NCI-H510A treated with DMSO at 0.1 percent for 48 hours (cell line): Measurements from ENCODE around the gene MRPS7.
"Not testable (repeated sequence)": the region's sequence is repeated elsewhere in the genome, so short reads cannot be mapped to it uniquely, and the experiment has no call there.

ENCODE experiments used
- DNase-seq: peaks from one replicate; lab custom pipeline; 2025; lab: John Stamatoyannopoulos, UW

Gene MRPS7

GRCh38 chr17:75271955-75272847 is 10.5 kb downstream of the MRPS7 start:
- no peak for DNase-seq

- DNase-seq, result no peak
Observed at GRCh38 chr17:75272848-75273184, 11.1 kb downstream of the MRPS7 start.

- DNase-seq, result no peak
Observed at GRCh38 chr17:75273977-75274708, 12.5 kb downstream of the MRPS7 start.

GRCh38 chr17:75277664-75278071 is 16.0 kb downstream of the MRPS7 start:
- DNase-seq, result no peak

- not testable (repeated sequence) for DNase-seq
Observed at GRCh38 chr17:75280189-75280588, 18.5 kb downstream of the MRPS7 start.

GRCh38 chr17:75285123-75285522 is 23.4 kb downstream of the MRPS7 start:
- no peak for DNase-seq

- no peak for DNase-seq
Observed at GRCh38 chr17:75287221-75287620, 25.5 kb downstream of the MRPS7 start.

GRCh38 chr17:75288359-75288758 is 26.7 kb downstream of the MRPS7 start:
- DNase-seq, result no peak

- DNase-seq, result peak; percentile 72
Observed at GRCh38 chr17:75288770-75289114, 27.1 kb downstream of the MRPS7 start.

- DNase-seq, result peak; percentile 98
Observed at GRCh38 chr17:75289115-75289831, 27.6 kb downstream of the MRPS7 start, which contains the start of gene SLC25A19. Gene SLC25A19, minus strand, starts transcription at chr17:75289433. Its CDS starts 2,669 bp downstream, at chr17:75286764.

- DNase-seq, result peak; percentile 65
Observed at GRCh38 chr17:75289832-75290337, 28.2 kb downstream of the MRPS7 start.

GRCh38 chr17:75292810-75293448 is 31.2 kb downstream of the MRPS7 start:
- DNase-seq, result not testable (repeated sequence)

- no peak for DNase-seq
Observed at GRCh38 chr17:75295201-75296158, 33.8 kb downstream of the MRPS7 start.

GRCh38 chr17:75300280-75300679 is 38.6 kb downstream of the MRPS7 start:
- no peak for DNase-seq

- no peak for DNase-seq
Observed at GRCh38 chr17:75301049-75301448, 39.4 kb downstream of the MRPS7 start.

- DNase-seq, result no peak
Observed at GRCh38 chr17:75301502-75302206, 40.0 kb downstream of the MRPS7 start.

- DNase-seq, result no peak
Observed at GRCh38 chr17:75307957-75308731, 46.5 kb downstream of the MRPS7 start.

GRCh38 chr17:75308732-75309629 is 47.3 kb downstream of the MRPS7 start:
- DNase-seq, result no peak
